WERI-Rb-1 (cell line): ENCODE results near the gene RHBDF2.

Source experiments
- DNase-seq: peaks from one replicate; pipeline ENCODE4 v3.0.0-alpha.2; 2020
- H3K27ac ChIP-seq: fragments of 250-450 bp; sonication (Bioruptor Pico); 2 replicates; pipeline ENCODE4 v1.5.1; 2020; ENCODE audit warnings: mild to moderate bottlenecking, moderate library complexity
- H3K27me3 ChIP-seq: fragments of 250-450 bp; sonication (Bioruptor Pico); 2 replicates; pipeline ENCODE4 v1.5.1; 2021; ENCODE audit warnings: mild to moderate bottlenecking, low read depth, moderate library complexity; ENCODE audit not compliant: insufficient read depth, severe bottlenecking
- H3K36me3 ChIP-seq: fragments of 250-450 bp; sonication (Bioruptor Pico); 2 replicates; pipeline ENCODE4 v1.5.1; 2020; ENCODE audit warnings: mild to moderate bottlenecking, moderate library complexity
- H3K4me3 ChIP-seq: 2 replicates; pipeline ENCODE4 v1.5.1; 2011; ENCODE audit warnings: low read depth, mild to moderate bottlenecking, control low read depth, low read length
- H3K9me3 ChIP-seq: fragments of 250-450 bp; sonication (Bioruptor Pico); 2 replicates; pipeline ENCODE4 v1.5.1; 2021; ENCODE audit warnings: mild to moderate bottlenecking, moderate library complexity; ENCODE audit not compliant: severe bottlenecking
- TF ChIP-seq, protein P1 (sequence below): IDR thresholded peaks from 2 replicates; pipeline ENCODE4 v1.5.1; 2011; ENCODE audit warnings: low read depth, mild to moderate bottlenecking, control low read depth, inconsistent platforms, low read length

The RHBDF2 gene

DNA sequence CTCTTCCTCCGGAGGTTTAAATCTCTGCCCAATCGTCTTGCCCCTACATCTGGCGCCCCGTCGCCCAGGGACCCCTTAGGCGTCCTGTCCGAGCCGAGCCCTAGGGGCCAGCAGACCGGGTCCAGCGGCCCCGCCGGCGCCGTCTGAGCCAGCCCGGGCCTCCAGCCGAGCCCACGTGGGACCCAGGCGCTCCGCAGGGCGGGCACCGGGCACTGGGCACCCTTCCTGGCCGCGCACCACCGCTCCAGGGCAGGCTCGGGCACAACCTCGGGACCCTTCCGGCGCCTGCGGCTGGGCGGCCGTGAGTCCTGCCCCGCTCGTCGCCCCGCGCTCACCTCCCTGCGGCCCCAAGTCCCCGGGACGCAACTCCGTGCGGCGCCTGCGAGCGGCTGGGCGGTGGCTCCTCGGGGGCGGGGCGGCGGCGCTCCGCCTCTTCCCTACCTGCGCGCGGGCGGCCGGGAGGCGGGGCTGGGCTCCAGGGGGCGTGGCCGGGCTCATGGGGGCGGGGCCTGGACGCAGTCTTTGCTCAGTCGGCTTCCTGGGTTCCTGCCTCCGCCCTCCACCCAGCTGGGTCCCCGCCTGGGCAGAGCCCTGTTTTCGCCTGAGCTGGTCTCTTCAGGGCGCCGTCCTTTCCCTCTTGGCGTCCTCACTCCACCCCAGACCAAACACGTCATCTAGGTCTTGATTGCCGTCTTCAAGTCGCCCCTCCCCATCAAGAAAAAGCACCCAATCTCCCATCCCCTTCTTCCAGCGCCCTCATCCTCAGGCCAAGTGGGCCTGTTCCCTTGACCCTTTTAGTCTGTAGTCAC lies at the start of gene RHBDF2:
Gene RHBDF2, minus strand, starts transcription at position 406 of the 809 bp plus-strand sequence. CDS start 19,899 bp downstream, outside the sequence.
- H3K9me3 ChIP-seq = no peaks in the 10 kb centered on the region
- H3K4me3 ChIP-seq = no peak within 1 kb of the TSS
- TF ChIP-seq, protein P1, sequence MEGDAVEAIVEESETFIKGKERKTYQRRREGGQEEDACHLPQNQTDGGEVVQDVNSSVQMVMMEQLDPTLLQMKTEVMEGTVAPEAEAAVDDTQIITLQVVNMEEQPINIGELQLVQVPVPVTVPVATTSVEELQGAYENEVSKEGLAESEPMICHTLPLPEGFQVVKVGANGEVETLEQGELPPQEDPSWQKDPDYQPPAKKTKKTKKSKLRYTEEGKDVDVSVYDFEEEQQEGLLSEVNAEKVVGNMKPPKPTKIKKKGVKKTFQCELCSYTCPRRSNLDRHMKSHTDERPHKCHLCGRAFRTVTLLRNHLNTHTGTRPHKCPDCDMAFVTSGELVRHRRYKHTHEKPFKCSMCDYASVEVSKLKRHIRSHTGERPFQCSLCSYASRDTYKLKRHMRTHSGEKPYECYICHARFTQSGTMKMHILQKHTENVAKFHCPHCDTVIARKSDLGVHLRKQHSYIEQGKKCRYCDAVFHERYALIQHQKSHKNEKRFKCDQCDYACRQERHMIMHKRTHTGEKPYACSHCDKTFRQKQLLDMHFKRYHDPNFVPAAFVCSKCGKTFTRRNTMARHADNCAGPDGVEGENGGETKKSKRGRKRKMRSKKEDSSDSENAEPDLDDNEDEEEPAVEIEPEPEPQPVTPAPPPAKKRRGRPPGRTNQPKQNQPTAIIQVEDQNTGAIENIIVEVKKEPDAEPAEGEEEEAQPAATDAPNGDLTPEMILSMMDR = no peak
- peak; percentile 66 for DNase-seq
- no peaks in the 10 kb centered on the region for H3K36me3 ChIP-seq
- no peaks in the 10 kb centered on the region for H3K27me3 ChIP-seq
- H3K27ac ChIP-seq = peak within 1 kb of the TSS; percentile 54

DNA sequence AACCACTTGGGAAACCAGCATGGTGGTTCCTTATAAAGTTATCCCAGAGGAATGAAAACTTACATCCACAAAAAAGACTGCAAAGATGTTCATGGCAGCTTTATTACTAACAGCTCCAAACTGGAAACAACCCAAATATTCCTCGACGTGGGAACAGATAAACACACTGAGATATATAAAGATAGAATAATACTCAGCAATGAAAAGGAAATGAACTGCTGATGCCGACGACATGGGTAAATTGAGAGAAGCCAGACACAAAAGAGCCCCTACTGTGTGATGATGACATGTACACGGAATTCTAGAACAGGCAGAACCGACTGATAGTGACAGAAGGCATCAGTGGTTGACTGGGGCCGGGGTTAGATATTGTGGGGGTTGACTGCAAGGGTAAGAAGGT lies 48.3 kb upstream of the RHBDF2 start:
- Histone ChIP-seq H3K9me3 (no peaks in the 10 kb centered on the region), H3K27me3 (no peaks in the 10 kb centered on the region), H3K36me3 (no peaks in the 10 kb centered on the region; the same call in 1 of the 2 replicates), H3K27ac (no peak overlapping the region), H3K4me3 (no peak overlapping the region)
- TF ChIP-seq, protein P1 = no peak
- no peak for DNase-seq

DNA sequence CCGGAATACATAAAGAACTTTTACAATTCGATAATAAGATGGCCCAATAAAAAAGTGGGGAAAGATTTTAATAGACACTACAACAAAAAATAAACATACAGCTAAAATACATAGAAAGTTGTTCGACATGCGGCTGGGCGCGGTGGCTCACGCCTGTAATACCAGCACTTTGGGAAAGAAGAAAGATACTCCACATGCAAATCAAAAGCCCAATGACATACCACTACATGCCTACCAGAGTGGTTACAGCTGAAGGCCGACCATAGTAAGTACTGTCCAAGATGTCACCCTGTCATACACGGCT lies 47.9 kb upstream of the RHBDF2 start:
- Histone ChIP-seq H3K27me3 (no peaks in the 10 kb centered on the region), H3K4me3 (no peak overlapping the region), H3K9me3 (no peaks in the 10 kb centered on the region), H3K36me3 (no peaks in the 10 kb centered on the region; the same call in 1 of the 2 replicates), H3K27ac (no peak overlapping the region)
- TF ChIP-seq, protein P1 = no peak
- no peak for DNase-seq

DNA sequence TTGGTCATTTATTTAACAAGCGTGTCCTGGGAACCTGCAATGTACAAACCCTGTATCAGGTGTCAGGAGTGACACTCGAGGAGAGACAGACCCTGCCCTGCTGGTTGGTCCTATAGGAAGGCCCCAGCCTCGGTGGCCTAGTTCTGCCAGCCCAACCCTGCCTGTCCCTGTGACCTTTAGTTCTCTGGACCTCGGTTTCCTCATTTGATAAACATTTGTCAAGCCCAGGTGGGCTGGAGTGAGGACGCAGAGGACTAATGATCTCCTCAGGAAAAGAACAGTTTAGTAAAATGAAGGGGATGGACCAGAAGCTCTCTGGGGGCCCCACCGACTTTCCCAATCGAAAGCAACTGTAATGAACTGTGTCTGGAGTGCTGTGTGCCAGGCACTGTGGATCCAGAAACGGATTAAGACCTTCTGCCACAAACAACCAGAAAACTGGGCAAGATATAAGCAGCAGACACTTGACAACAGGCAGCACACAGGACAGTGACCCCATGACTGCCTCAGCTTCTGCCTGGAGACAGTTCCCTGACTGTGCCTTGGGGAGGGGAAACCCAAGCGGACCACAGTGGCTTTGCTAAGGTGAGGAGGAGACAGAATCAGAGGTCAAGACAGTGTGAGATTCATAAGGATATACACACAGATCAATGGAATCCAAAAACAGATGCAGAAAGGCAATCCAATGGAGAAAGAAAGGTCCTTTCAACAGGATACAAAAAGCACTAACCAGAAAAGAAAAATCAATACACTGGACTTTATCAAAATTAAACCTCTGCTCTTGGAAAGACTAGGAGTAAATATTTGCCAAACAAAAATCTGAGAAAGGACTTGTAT lies 47.4 kb upstream of the RHBDF2 start:
- Histone ChIP-seq H3K27me3 (no peaks in the 10 kb centered on the region), H3K27ac (no peak overlapping the region), H3K9me3 (no peaks in the 10 kb centered on the region), H3K36me3 (no peaks in the 10 kb centered on the region; the same call in 1 of the 2 replicates), H3K4me3 (no peak overlapping the region)
- DNase-seq = no peak
- TF ChIP-seq, protein P1 = no peak

DNA sequence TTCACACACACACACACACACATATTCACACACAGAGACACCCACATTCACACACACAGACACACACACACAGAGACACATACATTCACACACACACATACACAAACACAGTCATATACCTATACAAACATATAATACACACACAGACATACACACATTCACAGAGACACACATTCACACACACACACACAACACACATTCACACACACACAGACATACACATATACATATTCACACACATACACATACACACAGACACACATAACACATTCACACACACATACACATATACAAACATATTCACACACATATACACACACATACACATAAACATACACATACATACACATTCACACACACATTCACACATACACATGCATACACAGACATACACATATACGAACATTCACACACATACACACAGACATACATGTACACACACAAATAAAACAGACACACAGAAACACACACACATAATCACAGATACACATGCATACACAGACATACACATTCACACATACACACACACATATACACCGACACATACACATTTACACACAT lies 46.5 kb upstream of the RHBDF2 start:
- no peak for DNase-seq
- TF ChIP-seq, protein P1 = no peak
- no peaks in the 10 kb centered on the region for H3K27me3 ChIP-seq
- no peaks in the 10 kb centered on the region; the same call in 1 of the 2 replicates for H3K36me3 ChIP-seq
- no peaks in the 10 kb centered on the region for H3K9me3 ChIP-seq
- no peak overlapping the region for H3K27ac ChIP-seq
- H3K4me3 ChIP-seq = no peak overlapping the region
